Measurements from ENCODE around the gene BLM.

DNA sequence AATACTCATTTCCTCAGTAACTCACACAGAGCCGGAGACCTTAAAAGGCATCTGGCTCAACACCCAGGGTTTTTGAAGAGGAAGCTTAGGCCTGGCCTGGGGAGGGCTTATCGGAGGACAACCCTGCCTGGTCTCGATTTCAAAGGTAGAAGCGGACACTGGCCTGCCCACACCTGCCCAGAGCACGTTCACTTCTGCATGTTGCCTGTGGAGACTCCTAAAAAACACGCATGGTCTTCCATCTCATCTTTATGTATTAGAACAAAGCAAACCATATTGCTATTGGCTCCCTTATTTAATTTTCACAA is 95.8 kb downstream of the BLM start:
- TF ChIP-seq POLR2A (IDR thresholded peaks at IDR 0.05; ENCODE audit: extremely low read depth, insufficient read length) = no peak
- TF ChIP-seq, protein P1, sequence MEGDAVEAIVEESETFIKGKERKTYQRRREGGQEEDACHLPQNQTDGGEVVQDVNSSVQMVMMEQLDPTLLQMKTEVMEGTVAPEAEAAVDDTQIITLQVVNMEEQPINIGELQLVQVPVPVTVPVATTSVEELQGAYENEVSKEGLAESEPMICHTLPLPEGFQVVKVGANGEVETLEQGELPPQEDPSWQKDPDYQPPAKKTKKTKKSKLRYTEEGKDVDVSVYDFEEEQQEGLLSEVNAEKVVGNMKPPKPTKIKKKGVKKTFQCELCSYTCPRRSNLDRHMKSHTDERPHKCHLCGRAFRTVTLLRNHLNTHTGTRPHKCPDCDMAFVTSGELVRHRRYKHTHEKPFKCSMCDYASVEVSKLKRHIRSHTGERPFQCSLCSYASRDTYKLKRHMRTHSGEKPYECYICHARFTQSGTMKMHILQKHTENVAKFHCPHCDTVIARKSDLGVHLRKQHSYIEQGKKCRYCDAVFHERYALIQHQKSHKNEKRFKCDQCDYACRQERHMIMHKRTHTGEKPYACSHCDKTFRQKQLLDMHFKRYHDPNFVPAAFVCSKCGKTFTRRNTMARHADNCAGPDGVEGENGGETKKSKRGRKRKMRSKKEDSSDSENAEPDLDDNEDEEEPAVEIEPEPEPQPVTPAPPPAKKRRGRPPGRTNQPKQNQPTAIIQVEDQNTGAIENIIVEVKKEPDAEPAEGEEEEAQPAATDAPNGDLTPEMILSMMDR (IDR thresholded peaks at IDR 0.05; ENCODE audit: low read depth, low read length) = no peak

All from NB4 (cell line).